HL-60 (cell line): ENCODE results near the gene SEC63.

Experiments used
- DNase-seq, 2 experiments: peaks; one replicate each; pipeline ENCODE4 v3.0.0-alpha.2; 2010 to 2020; ENCODE audit warnings: low read depth in 1 of 2, low spot score in 1 of 2
- H3K27ac ChIP-seq: fragments of 250-450 bp; sonication (Bioruptor Pico); replicated peaks from 2 replicates; pipeline ENCODE4 v1.5.1; 2020; ENCODE audit warnings: mild to moderate bottlenecking, moderate library complexity
- H3K27me3 ChIP-seq: fragments of 250-450 bp; sonication (Bioruptor Pico); 2 replicates; pipeline ENCODE4 v1.5.1; 2021; ENCODE audit warnings: mild to moderate bottlenecking, moderate library complexity; ENCODE audit not compliant: insufficient read depth, poor library complexity, severe bottlenecking
- H3K4me3 ChIP-seq: replicated peaks from 2 replicates; pipeline ENCODE4 v1.5.1; 2011; ENCODE audit warnings: mild to moderate bottlenecking, control low read depth, low read length; ENCODE audit not compliant: insufficient read depth
- CTCF ChIP-seq: IDR thresholded peaks from one replicate; pipeline ENCODE4 v1.5.1; 2011; ENCODE audit warnings: low read length, control low read depth, inconsistent platforms; ENCODE audit not compliant: insufficient read depth
- GABPA ChIP-seq: IDR thresholded peaks from 2 replicates; pipeline ENCODE4 v1.6.1; 2012; ENCODE audit warnings: low read depth
- POLR2AphosphoS5 ChIP-seq: IDR thresholded peaks from 2 replicates; pipeline ENCODE4 v1.6.1; 2012; ENCODE audit warnings: low read depth
- REST ChIP-seq: IDR thresholded peaks from 2 replicates; pipeline ENCODE4 v1.6.1; 2012; ENCODE audit warnings: low read depth; ENCODE audit not compliant: insufficient replicate concordance
- SPI1 ChIP-seq: IDR thresholded peaks from 2 replicates; pipeline ENCODE4 v1.6.1; 2012; ENCODE audit warnings: low read depth, mild to moderate bottlenecking, borderline replicate concordance

SEC63 gene

GRCh38 chr6:107830060-107830459 is 127.9 kb downstream of the SEC63 start:
- Histone ChIP-seq H3K4me3 (no peak overlapping the region), H3K27ac (no peak overlapping the region), H3K27me3 (no peaks in the 10 kb centered on the region)
- TF ChIP-seq GABPA: no peak
- TF ChIP-seq CTCF: no peak
- no peak for TF ChIP-seq POLR2AphosphoS5
- no peak for TF ChIP-seq SPI1
- TF ChIP-seq REST: no peak
- no peak for DNase-seq

- DNase-seq: no peak
- no peaks in the 10 kb centered on the region for H3K27me3 ChIP-seq
- no peak overlapping the region for H3K27ac ChIP-seq
- TF ChIP-seq POLR2AphosphoS5 (no peak), REST (no peak), GABPA (no peak), CTCF (no peak), SPI1 (no peak)
- no peak overlapping the region for H3K4me3 ChIP-seq
Measured at GRCh38 chr6:107827541-107827940, 130.5 kb downstream of the SEC63 start.

GRCh38 chr6:107823047-107823557 is 134.9 kb downstream of the SEC63 start:
- TF ChIP-seq REST: no peak
- no peak for TF ChIP-seq GABPA
- TF ChIP-seq POLR2AphosphoS5: no peak
- TF ChIP-seq CTCF: no peak
- no peak for TF ChIP-seq SPI1
- no peak for DNase-seq

More at GRCh38 chr6:107823047-107823557, 134.9 kb downstream of the SEC63 start:
- H3K4me3 ChIP-seq: no peak overlapping the region
- no peak overlapping the region; the same call in 1 of the 2 replicates for H3K27ac ChIP-seq
- H3K27me3 ChIP-seq: peaks cover 3% of the 10 kb centered on the region
